GM12875 (cell line): Measurements from ENCODE around the gene PPIC.

Experiments
- H3K4me3 ChIP-seq: one replicate; pipeline ENCODE4 v1.5.1; 2011; ENCODE audit warnings: low read depth, low read length, control low read depth
- TF ChIP-seq, protein P1 (sequence below): IDR thresholded peaks from 2 replicates; pipeline ENCODE4 v1.5.1; 2011; ENCODE audit warnings: low read depth, mild to moderate bottlenecking, control low read depth, inconsistent platforms, low read length, moderate library complexity, borderline replicate concordance; ENCODE audit not compliant: insufficient read depth

Gene PPIC

GRCh38 chr5:123068368-123068938, 31.9 kb upstream of the PPIC start:
- H3K4me3 ChIP-seq, result no peak overlapping the region
- TF ChIP-seq, protein P1, sequence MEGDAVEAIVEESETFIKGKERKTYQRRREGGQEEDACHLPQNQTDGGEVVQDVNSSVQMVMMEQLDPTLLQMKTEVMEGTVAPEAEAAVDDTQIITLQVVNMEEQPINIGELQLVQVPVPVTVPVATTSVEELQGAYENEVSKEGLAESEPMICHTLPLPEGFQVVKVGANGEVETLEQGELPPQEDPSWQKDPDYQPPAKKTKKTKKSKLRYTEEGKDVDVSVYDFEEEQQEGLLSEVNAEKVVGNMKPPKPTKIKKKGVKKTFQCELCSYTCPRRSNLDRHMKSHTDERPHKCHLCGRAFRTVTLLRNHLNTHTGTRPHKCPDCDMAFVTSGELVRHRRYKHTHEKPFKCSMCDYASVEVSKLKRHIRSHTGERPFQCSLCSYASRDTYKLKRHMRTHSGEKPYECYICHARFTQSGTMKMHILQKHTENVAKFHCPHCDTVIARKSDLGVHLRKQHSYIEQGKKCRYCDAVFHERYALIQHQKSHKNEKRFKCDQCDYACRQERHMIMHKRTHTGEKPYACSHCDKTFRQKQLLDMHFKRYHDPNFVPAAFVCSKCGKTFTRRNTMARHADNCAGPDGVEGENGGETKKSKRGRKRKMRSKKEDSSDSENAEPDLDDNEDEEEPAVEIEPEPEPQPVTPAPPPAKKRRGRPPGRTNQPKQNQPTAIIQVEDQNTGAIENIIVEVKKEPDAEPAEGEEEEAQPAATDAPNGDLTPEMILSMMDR, result no peak

DNA sequence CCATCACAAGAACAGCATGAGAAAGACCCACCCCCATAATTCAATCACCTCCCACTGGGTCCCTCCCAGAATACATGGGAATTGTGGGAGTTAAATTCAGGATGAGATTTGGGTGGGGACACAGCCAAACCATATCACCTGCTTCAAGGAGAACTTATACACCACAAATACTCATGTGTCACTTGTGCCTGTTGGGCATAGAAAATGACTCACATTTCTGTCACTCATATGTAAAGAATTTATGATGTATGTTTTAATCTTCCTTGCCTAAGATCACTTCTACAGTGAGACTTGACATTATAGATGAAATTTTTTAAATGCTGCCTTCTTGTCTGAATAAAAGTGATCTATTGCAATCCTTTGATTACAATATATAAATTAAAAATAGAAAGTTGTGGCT, 29.5 kb upstream of the PPIC start:
- no peak overlapping the region for H3K4me3 ChIP-seq
- TF ChIP-seq, protein P1, result no peak

GRCh38 chr5:123059455-123059854, 22.9 kb upstream of the PPIC start:
- TF ChIP-seq, protein P1, result no peak

DNA sequence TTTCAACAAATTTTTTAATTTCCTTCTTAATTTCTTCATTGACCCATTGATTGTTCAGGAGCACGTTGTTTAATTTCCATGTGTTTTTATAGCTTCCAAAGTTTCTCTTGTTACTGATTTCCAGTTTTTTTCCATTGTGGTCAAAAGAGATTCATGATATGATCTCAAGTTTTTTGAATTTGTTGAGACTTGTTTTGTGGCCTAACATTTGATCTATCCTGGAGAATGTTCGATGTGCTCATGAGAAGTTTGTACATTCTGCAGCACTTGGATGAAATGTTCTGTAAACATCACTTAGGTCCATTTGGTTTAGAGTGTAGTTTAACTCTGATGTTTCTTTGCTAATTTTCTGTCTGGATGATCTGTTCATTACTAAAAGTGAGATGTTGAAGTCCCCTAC, 14.7 kb upstream of the PPIC start:
- no peak overlapping the region for H3K4me3 ChIP-seq
- TF ChIP-seq, protein P1, result no peak

More at GRCh38 chr5:123059455-123059854, 22.9 kb upstream of the PPIC start:
- H3K4me3 ChIP-seq, result no peak overlapping the region

DNA sequence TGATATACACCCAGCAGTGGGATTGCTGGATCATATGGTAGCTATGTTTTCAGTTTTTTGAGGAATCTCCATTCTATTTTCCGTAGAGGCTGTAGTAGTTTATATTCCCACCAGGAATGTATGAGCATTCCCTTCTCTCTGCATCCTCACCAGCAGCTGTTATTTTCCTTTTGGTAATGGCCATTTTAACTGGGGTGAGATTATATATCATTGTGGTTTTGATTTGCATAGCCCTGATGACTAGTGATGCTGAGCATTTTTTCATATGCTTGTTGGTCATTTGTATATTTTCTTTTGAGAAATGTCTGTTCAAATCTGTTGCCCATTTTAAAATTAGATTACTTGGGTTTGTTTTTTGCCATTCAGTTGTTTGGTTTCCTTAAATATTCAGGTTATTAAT, 11.2 kb upstream of the PPIC start:
- TF ChIP-seq, protein P1, result no peak
- H3K4me3 ChIP-seq, result no peak overlapping the region

DNA sequence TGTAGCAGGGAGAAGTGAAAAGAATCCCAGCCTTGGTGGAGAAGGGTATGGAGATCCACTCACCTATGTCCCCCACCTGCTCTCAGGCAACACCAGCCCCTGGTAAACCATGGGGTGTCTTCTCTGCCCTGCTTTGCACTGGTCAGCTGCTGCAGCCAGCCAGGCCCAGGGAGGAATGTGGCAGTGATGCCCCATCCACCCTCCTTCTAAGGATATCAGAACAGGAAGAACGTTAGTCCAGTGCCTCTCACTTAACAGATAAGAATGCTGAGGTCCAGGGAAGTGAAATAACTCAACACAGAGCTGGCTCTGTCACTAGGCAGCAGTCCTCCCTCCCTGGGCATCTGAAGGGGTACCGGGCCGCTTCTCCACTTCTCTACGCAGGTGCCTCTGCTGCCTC, 9.7 kb upstream of the PPIC start:
- TF ChIP-seq, protein P1, result no peak
- H3K4me3 ChIP-seq, result no peak overlapping the region

GRCh38 chr5:123044926-123045617, 8.5 kb upstream of the PPIC start:
- TF ChIP-seq, protein P1, result no peak
- no peak overlapping the region for H3K4me3 ChIP-seq
